Measurements from ENCODE around the gene HYKK. TPM values are rescaled to one million over a fixed set of nuclear protein-coding genes. Genes with fewer than 3 reads are reported as not detected.

Gene HYKK
- total RNA-seq, 3 donors from 2014 or later (not counting 1 experiment from before 2014, with no cell fraction given), result 0.32 TPM; not detected in 2

DNA sequence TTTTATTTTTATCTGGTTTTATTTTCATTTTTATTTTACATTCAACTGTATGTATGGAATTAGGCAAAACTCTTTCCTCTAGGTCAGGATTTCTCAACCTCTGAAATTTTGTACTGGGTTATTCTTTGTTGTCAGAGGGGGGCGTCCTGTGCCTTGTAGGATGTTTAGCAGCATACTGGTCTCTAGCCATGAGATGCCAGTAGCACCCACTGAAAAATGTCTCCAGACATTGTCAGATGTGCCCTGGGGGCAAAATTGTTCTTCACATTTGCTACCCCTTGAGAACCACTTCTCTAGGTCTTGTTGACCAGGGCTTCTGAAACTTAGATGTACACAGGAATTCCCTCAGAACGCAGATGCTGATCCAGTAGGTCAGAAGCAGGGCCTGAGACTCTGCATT is 63.3 kb downstream of the HYKK start:
- H3K4me1 ChIP-seq (ENCODE audit: control insufficient read depth, insufficient read depth, low read length), result peaks cover 6% of the 10 kb centered on the region
- no peak for DNase-seq
- H3K4me3 ChIP-seq (ENCODE audit: low read length), result no peak overlapping the region
- WGBS (ENCODE audit: insufficient coverage), result 95% methylated on average over 2 of the region's 2 CpGs
- ATAC-seq, result no peak
- H3K9me3 Mint-ChIP-seq, result no peaks in the 10 kb centered on the region
- peaks cover 9 to 10% of the 10 kb centered on the region in 2 donors for H3K4me1 Mint-ChIP-seq
- no peaks in the 10 kb centered on the region for H3K9me3 ChIP-seq (ENCODE audit: control insufficient read depth, insufficient read depth, low read length)
- no peak overlapping the region for H3K27ac Mint-ChIP-seq
- peaks cover 5% of the 10 kb centered on the region for H3K27me3 ChIP-seq (ENCODE audit: control insufficient read depth, insufficient read depth, low read length)
- no peak overlapping the region for H3K4me3 Mint-ChIP-seq
- TF ChIP-seq, protein P1, sequence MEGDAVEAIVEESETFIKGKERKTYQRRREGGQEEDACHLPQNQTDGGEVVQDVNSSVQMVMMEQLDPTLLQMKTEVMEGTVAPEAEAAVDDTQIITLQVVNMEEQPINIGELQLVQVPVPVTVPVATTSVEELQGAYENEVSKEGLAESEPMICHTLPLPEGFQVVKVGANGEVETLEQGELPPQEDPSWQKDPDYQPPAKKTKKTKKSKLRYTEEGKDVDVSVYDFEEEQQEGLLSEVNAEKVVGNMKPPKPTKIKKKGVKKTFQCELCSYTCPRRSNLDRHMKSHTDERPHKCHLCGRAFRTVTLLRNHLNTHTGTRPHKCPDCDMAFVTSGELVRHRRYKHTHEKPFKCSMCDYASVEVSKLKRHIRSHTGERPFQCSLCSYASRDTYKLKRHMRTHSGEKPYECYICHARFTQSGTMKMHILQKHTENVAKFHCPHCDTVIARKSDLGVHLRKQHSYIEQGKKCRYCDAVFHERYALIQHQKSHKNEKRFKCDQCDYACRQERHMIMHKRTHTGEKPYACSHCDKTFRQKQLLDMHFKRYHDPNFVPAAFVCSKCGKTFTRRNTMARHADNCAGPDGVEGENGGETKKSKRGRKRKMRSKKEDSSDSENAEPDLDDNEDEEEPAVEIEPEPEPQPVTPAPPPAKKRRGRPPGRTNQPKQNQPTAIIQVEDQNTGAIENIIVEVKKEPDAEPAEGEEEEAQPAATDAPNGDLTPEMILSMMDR (IDR thresholded peaks at IDR 0.05), result no peak
- H3K36me3 ChIP-seq (ENCODE audit: control insufficient read depth, insufficient read depth, low read length), result no peaks in the 10 kb centered on the region
- H3K36me3 Mint-ChIP-seq, result no peaks in the 10 kb centered on the region
- intact Hi-C loops (cut with micrococcal nuclease), result no loop called here
- no peak overlapping the region for H3K27ac ChIP-seq (ENCODE audit: low read length)
- H3K27me3 Mint-ChIP-seq (ENCODE audit: low read depth in 2 of 2), result peaks cover 14 to 24% of the 10 kb centered on the region in 2 donors

DNA sequence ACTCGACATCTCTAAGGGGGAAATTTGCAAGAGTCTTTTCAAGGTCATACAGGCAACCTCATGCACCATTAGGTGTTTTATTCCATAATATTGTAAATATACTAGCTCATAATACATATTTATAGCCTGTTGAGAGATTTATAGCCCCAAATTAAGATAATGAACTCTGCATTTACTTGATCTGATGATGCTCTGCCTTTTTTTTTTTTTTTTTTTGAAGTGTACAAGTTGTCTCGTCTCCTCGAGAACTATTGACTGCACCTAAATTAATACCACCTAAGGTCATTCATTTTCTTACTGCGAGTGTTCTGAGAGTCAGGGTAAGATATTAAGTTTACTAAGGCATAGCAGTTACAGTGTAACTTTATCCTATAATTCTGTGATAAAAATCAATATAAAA is 64.0 kb downstream of the HYKK start:
- H3K4me3 ChIP-seq (ENCODE audit: low read length), result no peak overlapping the region
- H3K36me3 Mint-ChIP-seq, result no peaks in the 10 kb centered on the region
- H3K27me3 ChIP-seq (ENCODE audit: control insufficient read depth, insufficient read depth, low read length), result peaks cover 4% of the 10 kb centered on the region
- no peak for DNase-seq
- no peak for ATAC-seq
- H3K27ac ChIP-seq (ENCODE audit: low read length), result no peak overlapping the region
- H3K4me1 Mint-ChIP-seq, result peaks cover 4 to 7% of the 10 kb centered on the region in 2 donors
- intact Hi-C loops (cut with micrococcal nuclease), result no loop called here
- H3K27me3 Mint-ChIP-seq (ENCODE audit: low read depth in 2 of 2), result peaks cover 14 to 22% of the 10 kb centered on the region in 2 donors
- H3K27ac Mint-ChIP-seq, result no peak overlapping the region
- H3K9me3 ChIP-seq (ENCODE audit: control insufficient read depth, insufficient read depth, low read length), result no peaks in the 10 kb centered on the region
- TF ChIP-seq, protein P1 (IDR thresholded peaks at IDR 0.05), result no peak
- H3K4me3 Mint-ChIP-seq, result no peak overlapping the region
- no peaks in the 10 kb centered on the region for H3K36me3 ChIP-seq (ENCODE audit: control insufficient read depth, insufficient read depth, low read length)
- no CpG with 5 or more reads among the region's 4 CpGs for whole genome bisulfite sequencing (ENCODE audit: insufficient coverage)
- H3K9me3 Mint-ChIP-seq, result no peaks in the 10 kb centered on the region
- no peaks in the 10 kb centered on the region for H3K4me1 ChIP-seq (ENCODE audit: control insufficient read depth, insufficient read depth, low read length)

DNA sequence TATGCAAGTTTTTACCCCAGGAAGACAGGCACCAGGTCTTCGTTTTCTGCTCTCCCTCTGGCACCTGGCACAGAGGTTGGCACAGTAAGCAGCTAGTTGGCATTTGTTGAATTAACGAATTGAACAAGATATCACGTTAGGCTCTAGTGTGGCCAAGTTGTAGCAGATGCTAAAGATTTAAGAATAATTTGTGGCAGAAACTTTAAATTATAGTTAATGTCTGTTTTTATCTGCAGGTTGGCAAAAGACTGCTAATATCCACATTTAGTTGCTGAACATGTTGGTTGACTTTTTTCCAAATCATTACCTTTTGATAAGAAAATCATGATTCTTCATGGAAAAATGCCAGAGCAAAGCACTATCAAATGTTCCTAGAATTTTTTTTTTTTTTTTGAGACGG is 66.0 kb downstream of the HYKK start:
- TF ChIP-seq, protein P1 (IDR thresholded peaks at IDR 0.05), result no peak
- peaks cover 4 to 8% of the 10 kb centered on the region in 2 donors for H3K27me3 Mint-ChIP-seq (ENCODE audit: low read depth in 2 of 2)
- Histone ChIP-seq H3K27me3 (ENCODE audit: control insufficient read depth, insufficient read depth, low read length) (no peaks in the 10 kb centered on the region), H3K9me3 (ENCODE audit: control insufficient read depth, insufficient read depth, low read length) (no peaks in the 10 kb centered on the region), H3K4me3 (ENCODE audit: low read length) (no peak overlapping the region), H3K4me1 (ENCODE audit: control insufficient read depth, insufficient read depth, low read length) (no peaks in the 10 kb centered on the region), H3K27ac (ENCODE audit: low read length) (no peak overlapping the region), H3K36me3 (ENCODE audit: control insufficient read depth, insufficient read depth, low read length) (no peaks in the 10 kb centered on the region)
- DNase-seq, result no peak
- no peak overlapping the region for H3K27ac Mint-ChIP-seq
- no peaks in the 10 kb centered on the region for H3K4me1 Mint-ChIP-seq
- no peaks in the 10 kb centered on the region for H3K9me3 Mint-ChIP-seq
- no peak overlapping the region for H3K4me3 Mint-ChIP-seq
- H3K36me3 Mint-ChIP-seq, result no peaks in the 10 kb centered on the region
- WGBS (ENCODE audit: insufficient coverage), result 79% methylated on average over 4 of the region's 4 CpGs
- no peak for ATAC-seq
- intact Hi-C loops (cut with micrococcal nuclease), result no loop called here

DNA sequence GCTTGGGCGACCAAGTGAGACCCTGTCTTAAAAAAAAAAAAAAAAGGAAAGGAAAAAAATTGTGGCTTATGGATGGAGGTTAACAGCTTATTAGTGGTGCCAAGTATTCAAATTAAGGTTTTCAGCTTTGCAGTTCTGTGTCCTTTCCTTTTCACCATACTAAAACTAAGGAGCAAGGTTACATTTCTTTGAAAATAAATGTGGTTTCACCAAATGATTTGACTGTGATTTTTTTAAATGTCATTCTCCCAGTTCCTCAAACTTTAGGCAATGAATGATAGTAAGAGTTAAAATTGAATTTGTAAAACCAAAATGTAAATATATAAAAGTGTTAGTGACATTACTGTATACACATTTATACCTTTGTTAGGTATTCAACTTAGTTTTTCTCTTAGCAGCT is 67.6 kb downstream of the HYKK start:
- no peak overlapping the region for H3K27ac Mint-ChIP-seq
- TF ChIP-seq, protein P1 (IDR thresholded peaks at IDR 0.05), result no peak
- H3K27me3 Mint-ChIP-seq (ENCODE audit: low read depth in 2 of 2), result peaks cover 4 to 8% of the 10 kb centered on the region in 2 donors
- Histone ChIP-seq H3K4me1 (ENCODE audit: control insufficient read depth, insufficient read depth, low read length) (no peaks in the 10 kb centered on the region), H3K4me3 (ENCODE audit: low read length) (no peak overlapping the region), H3K36me3 (ENCODE audit: control insufficient read depth, insufficient read depth, low read length) (no peaks in the 10 kb centered on the region), H3K9me3 (ENCODE audit: control insufficient read depth, insufficient read depth, low read length) (no peaks in the 10 kb centered on the region), H3K27me3 (ENCODE audit: control insufficient read depth, insufficient read depth, low read length) (no peaks in the 10 kb centered on the region), H3K27ac (ENCODE audit: low read length) (no peak overlapping the region)
- no peak for DNase-seq
- intact Hi-C loops (cut with micrococcal nuclease), result no loop called here
- no peaks in the 10 kb centered on the region for H3K36me3 Mint-ChIP-seq
- no peak for ATAC-seq
- 92% methylated on average over 1 of the region's 1 CpG for WGBS (ENCODE audit: insufficient coverage)
- H3K4me1 Mint-ChIP-seq, result no peaks in the 10 kb centered on the region
- H3K9me3 Mint-ChIP-seq, result no peaks in the 10 kb centered on the region
- H3K4me3 Mint-ChIP-seq, result no peak overlapping the region
